Myocyte (in vitro differentiated cells): ENCODE measurements around the gene DIAPH2. TPM values are rescaled to one million over a fixed set of nuclear protein-coding genes. Genes with fewer than 3 reads are reported as not detected.
"Not testable (repeated sequence)": the region's sequence is repeated elsewhere in the genome, so short reads cannot be mapped to it uniquely, and the experiment has no call there.

Experiments
- DNase-seq: peaks from one replicate; pipeline ENCODE4 v3.0.0-alpha.2; 2012; ENCODE audit warnings: low read depth
- polyA plus RNA-seq: library from polyadenylated mRNA; unstranded; fragments of >200 nt; gene quantifications from one replicate; pipeline ENCODE4 v1.2.1, GENCODE V29; 2012; ENCODE audit warnings: missing spikeins
- total RNA-seq: library from RNA; depleted of rRNA; stranded (reverse); fragments of >200 nt; gene quantifications from 2 replicates; pipeline ENCODE4 v1.2.3, GENCODE V29; 2014

DIAPH2 gene
- total RNA-seq: 6.3 and 6.4 TPM in 2 replicates
- polyA plus RNA-seq: 1.6 TPM

DNA sequence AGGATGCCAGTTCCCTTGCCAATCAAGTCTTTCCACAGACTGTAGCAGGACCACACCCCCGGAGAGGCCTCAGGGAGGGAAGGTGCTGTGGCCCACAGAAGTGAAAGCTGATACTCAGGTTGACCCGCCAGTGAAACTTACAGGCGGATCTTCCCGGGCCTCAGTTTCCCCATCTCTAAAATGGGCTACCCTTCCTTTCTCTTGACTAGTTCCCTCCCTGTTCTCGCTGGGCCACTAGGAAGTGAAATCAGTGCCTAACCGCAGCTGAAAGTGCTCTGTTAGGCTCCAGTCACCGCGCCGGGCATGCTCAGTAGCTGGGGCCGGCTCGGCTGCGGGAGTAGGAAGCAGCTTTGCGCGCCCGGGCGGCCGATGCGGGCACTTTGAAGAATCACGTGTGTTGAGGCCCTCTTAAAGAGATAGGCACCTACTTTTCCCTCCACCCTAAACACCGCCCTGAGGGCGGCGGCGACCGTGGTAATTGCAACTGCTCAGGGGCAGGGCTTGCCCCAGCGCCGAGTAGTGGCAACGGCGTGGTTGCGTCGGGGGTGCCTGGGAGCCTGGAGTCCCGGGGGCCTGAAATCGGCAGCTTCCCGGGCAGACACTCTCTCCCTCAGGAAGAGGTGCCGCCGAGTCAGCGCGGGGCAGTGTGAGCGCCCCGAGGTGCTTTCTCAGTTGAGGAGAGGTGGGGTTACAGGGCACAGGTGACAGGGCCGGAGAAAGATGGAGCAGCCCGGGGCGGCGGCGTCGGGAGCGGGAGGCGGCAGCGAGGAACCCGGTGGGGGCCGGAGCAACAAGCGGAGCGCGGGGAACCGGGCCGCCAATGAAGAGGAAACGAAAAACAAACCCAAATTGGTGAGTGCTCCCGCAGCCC lies at the start of gene DIAPH2:
DIAPH2 (plus strand) TSS at position 504 of the 871 bp plus-strand sequence.
- peak; percentile 76 for DNase-seq

DNA sequence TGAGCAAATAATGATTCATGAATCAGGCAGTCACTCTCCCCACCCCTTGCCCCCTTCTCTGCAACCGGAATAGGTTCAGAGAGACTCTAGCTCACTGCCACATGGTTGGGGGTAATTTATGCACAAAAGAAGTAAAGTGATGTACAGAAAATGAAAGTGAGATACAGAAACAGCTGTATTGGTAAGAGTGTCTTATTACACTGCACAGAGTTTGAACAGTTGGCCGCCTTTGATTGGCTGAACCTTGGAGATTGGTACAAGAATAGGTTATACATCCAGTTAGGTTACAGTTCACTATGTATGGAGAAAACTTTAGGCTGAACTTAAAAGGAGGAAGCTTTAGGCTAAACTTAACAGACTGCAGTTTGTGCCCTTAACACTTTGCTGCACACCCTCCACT lies 34.6 kb upstream of the DIAPH2 start:
- DNase-seq: no peak

DNA sequence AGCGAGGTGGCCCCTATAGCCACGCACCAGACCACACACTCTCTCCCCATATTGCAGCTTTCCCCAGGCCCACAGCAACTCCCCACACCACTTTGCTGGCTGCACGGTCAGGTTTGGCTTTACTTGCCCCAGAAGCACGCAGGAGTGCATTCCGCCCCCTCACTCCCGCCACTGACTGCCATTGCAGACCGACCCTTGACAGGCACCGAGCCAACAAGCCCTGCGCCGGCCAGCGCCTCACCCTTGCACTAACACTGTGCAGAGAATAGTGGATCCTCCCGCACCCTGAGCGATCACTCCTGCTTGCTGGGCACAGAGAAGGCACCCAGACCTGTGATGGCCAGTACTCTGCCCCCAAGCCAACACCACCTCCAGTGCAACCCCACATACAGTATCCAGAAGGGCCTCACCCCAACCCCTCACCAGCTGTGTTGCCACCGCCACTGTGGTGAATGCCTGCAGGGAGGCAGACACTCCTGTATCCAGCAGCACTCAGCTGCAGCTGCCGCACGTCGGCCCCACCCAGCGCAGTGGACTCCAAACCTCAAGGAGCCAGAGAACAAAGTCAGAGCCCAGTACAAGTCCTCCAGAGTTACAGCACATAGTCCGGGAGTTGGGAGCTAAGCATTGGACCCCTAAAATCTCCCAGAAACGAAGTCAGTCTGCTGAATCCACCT lies 28.6 kb upstream of the DIAPH2 start:
- peak; percentile 13 for DNase-seq

DNA sequence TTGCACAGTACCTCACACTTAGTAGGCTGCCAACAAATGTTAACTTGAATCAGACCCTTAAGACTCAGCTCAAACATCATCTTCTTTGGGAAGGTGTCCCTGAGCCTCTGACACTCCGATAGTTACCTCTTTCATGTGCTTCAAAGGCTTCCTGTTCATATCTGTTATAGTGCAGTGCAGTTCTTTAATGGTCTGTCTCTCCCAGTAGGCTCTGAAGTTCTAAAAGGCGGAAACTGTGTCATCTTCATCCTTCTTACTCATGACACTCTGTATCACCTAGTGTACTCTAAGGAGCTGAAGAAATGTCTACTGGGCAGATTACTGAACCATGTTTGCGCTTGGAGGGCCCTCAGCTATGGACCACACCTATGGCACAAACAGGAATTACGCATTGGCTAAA lies 2.1 kb upstream of the DIAPH2 start:
- no peak for DNase-seq

DNA sequence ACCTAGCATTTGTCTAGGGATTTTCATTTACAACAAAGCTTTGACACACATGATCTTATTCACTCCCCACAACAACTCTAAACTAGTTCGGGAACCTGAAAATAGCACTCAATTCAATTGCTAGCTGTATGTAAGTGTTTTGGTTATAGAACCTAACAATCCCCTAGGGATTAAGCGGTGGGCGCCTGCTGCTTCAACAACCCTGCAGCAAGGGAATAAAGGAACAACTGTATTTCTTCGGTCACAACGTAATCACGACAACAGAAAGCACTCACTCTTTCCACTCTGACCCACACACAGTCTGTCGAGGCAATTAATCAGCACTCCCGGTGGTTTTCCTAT lies 674 bp upstream of the DIAPH2 start:
- no peak for DNase-seq

DNA sequence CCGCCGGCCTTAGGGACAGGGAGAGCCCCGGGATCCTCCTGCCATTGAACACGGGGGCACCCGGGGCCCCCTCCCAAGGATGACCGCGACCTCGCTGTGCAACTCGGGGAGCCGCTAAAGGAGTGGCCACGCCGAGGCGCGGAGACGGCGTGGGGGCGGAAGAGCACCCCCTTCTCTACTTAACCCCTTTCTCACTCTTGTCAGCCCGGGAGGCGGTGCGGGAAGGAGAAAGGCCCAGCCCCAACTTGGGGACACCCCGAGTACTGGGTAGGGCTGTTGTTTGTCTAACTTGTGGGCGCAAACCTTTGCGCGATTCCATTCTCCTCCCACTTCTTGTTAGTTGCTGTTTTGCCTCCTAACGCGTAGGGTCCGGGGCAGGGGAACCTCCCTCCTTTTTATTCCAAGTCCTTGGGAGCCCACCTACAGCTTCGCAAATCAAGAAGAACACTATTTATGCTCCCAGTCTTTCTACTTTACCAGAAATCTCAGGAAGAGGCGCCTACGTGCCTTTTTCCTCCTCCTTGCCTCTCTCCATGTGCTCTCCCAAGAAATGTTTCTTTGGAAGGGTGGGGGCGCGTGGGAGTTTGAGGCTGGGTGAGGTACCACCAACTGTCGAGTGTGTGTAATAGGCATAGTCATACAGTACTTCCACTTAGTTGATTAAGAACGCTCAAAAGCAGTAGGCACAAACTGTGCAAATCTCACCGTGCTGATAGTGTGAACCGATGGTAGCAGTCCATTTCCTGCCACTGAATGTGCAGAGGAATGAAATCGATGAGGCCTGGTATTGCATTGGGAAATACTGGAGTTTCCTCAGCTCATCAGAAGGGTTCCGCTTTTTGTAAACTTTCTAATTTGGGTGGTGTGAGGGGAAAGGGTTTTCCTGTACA lies 813 bp downstream of the DIAPH2 start:
- DNase-seq: peak; percentile 44

DNA sequence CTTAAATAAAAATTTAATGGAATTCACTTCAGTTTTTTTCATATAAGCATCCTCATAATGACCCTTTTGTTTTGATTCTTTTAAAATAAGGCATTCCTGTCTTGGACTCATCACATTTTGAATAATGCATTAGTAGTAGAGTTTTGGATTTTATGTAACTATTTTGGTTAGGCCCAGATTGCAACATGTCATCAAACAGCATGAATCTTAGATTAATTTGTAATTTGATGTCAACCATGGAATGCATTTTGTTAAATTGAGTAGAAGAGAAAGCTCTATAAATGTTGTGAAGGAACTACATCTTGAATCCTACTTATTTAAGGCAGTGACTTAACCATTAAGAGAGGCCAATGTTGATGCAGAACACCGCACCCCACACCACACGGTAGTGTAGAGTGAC lies 3.1 kb downstream of the DIAPH2 start:
- DNase-seq: no peak

DNA sequence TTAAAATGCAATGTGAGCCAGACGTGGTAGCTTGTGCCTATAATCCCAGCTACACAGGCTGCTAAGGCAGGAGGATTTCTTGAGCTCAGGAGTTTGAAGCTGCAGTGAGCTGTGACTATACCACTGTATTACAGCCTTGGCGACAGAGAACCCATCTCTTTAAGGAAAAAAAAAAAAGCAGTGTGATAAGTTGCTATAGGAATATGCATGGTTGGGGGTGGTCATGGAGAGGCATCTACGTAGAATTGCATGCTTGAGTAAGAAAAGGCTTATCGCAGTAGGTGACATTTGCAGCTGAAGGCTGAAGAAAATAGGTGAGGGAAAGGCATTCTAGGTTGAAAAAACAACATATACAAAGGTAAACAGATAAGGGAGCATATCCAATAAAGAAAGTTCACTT lies 4.1 kb downstream of the DIAPH2 start:
- DNase-seq: no peak

DNA sequence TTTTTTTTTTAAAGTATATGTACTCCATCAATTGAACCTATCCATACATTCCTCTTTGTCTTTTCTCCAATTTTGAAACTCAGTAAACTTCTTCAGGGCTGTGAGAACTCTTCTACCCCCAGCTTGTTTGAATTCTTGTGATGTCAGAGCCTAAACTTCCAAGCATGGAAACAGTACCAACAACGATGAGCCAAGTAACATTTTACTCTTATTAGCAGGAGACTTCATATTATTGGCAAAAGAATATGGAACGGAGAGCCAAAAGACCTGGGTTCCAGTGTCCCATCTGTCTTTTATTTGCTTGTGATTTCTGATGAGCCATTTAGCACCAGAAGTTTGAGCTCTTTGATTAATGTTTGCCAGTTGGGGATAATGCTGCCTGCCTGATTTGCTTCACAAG lies 5.3 kb downstream of the DIAPH2 start:
- DNase-seq: no peak

DNA sequence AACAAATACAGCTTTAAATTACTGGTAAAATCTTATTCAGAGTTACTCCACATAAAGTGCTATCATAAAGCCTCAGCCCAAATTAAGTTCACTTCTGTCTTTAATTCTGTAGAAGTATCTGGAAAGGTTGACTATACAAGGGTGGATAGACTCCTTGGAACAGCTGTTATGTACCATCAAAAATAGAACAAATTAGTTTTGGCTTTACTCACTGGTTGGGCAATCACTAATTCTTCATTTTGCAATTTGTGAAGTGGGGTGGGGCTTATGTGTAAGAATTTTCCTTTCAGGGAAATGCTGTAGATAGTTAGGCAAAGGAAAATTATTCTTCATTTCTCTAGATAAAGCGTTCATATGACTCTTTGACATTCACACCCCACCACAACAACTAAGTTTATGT lies 7.8 kb downstream of the DIAPH2 start:
- DNase-seq: no peak

DNA sequence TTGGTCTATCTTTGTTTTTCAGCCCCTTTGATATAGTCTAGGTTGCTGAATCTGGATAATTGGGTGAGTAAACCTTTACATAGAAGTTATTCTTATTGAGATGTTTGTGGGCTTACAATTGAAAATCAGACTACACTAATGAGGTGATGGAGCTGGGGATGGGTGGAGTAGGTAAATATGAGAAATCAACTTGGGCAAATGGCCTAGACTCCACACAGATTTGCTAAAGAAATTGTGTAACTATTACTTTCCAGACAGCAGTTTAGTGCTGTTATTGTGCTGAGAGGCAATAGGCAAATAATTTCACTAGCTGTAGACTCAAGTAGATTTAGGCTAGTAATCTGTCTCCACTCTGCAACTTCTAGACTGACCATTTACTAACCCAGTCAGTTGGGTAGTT lies 8.2 kb downstream of the DIAPH2 start:
- no peak for DNase-seq

DNA sequence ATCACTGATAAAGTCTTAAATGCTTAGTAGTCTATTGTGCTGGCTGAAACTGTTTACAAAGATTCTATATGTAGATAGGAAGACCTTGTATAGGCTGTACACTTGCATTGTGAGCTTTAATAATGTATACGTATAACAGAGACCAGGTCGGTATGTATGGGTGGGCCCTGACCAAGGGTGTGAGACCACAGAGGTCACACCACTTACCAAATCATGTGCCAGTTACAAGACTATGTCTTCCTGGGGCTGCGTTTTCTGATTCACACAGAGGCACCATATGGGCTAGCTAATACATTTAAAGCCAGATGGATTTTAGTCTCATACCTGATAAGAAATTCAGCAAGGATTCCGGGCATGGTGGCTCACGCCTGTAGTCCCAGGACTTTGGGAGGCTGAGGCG lies 8.8 kb downstream of the DIAPH2 start:
- DNase-seq: no peak

DNA sequence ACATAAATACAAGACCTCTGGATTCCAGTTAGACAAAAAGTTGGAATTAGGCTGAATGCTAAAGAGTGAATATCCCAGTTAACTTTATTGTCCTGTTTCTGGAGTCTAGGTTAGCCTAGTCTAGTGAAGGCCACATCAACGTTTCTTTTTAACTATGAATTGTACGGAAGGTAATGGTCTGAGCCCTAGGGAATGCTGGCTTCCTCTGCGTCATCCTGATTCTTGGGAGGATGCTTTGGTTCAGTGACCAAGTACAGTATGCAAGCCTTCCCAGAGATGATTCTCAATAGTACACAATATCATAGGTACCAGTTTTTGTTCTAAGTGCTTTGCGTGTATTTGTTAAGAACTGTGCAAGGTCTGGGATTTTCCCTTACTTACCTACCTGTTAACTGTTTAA lies 11.8 kb downstream of the DIAPH2 start:
- no peak for DNase-seq

DNA sequence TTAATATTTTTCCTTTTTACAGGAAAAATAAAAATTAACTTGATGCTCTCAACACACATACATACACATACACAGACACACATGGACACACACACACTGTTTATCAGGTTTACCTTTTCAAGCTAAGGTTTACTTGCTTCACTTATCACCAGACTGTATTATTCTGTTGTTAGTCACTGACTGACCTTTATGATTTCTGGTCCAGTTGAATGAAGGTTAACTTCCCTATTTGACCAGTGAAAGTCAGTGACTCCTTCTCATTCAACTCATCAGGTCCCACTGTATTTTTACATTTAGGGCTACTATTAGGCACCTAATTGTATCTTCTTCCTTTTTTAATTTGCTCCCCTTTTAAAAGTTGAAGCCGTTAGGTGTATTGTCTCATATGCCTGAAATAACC lies 16.0 kb downstream of the DIAPH2 start:
- DNase-seq: no peak

DNA sequence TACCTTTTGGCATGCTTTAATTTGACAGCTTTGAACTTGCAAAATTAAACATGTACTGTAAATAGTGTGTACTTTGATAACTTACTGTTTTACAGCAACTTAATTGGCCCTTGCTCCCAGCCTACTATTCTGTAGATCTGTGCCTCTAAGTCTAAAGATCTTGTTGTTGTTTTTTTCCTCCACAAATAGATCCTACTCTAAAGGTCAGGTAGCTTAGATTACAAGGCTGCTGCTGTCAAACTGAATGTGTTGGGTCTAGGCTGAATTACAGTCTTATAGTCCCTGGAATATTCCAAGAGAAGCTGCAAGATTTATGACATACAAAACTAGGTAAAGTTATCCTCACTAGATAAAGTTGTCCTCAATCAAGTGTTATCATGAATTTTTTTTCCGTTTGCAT lies 18.7 kb downstream of the DIAPH2 start:
- DNase-seq: no peak

DNA sequence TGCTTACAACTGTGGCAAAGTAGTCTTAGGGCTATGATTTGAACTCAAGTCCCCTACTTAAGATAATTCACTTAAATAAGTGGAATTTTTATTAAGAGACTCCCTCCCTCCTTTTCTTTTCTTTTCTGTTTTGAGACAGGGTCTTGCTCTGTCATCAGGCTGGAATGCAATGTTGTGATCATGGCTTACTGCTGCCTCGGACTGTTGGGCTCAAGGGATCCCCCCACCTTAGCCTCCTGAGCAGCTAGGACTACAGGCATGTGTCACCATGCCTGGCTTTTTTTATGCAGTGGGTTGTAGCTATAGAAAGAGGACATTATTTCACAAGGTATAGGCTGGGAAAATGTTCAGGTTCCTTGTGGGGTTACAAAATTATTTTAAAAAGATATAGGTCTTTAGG lies 19.2 kb downstream of the DIAPH2 start:
- DNase-seq: no peak

DNA sequence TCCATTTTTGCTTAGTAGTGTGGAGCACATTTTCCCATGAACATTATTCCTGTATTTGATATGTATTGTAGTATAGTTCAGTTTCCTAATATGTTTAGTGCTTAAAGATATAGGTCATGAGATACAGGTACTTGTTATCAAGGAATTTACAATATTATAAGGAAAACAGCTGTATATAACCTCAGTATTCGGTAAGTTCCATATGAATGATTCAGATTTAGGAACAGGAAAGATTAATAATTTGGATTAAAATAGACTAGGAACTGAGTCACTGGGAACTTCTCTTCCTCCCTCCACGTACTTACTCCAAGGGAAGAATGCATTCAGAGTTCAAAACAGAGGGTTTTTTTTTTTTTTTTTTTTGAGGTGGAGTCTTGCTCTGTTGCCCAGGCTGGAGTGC lies 20.0 kb downstream of the DIAPH2 start:
- DNase-seq: no peak

DNA sequence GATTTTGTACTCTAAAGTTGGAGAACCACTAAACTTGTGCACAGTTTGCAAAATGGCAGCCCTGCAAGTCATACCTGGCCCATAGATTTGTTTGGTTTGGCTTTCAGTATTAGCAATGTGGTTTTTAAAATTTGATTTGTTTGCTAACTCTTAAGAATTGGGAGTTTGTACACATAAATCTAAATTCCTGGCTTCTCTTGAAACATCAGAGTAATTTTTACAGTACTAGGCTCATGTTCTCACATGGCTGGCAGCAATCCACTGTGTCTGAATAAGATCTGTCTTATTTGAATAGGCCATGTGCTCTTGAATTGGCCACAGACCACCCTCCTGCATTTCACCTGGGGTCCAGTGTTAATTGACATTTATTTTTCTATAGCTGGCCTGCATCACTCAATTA lies 21.3 kb downstream of the DIAPH2 start:
- DNase-seq: no peak

DNA sequence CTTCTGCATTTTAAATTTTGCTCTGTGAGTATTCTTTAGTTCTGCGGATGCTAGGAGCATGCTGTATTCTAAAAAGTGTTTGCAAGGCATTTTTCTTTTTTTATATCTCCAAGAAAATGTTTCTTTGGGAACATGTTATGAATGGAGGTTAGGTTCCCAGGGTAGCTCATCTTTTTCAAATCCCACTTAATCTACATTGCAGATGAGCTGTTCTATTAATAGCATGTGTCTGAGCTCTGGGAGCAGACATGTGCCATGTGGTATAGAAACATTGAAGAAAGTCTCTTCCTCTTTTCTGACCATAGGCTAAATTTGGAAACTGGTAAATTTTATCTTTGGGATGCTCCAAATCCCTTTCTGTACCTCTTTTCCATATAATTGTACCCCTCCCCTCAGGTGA lies 23.2 kb downstream of the DIAPH2 start:
- no peak for DNase-seq

DNA sequence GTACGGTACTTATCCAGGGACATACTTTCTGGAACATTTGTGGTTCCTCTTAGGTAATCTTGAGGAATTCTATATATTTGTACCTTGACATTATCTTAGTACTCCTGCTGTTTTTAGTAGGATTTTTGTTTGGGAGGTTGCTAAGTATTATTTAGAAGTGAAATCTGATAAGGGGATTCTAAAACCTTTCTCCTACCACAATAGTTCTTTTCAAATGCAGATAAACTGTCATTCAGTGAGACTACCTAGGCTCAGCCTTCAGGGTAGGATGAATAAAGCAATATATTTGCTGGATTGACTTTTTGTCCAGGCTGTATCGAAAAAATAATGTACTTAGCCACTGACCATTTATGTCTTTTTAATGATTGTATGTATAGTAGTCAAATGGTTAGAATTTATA lies 25.4 kb downstream of the DIAPH2 start:
- DNase-seq: no peak

DNA sequence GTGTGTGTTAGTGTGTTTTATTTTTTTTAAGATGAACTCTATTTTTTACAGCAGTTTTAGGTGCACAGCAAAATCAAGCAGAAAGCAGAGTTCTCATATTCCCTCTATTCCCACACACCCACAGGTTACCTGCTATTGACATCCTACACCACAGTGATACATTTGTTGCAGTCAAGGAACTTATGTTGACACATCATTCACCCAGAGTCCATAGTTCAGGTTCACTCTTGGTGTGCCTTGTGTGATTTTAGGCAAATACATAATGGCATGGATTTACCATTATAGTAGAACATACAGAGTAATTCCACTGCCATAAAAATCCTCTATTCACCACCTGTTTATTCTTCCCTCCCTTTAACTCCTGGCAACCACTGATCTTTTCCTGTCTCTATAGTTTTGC lies 28.7 kb downstream of the DIAPH2 start:
- no peak for DNase-seq

DNA sequence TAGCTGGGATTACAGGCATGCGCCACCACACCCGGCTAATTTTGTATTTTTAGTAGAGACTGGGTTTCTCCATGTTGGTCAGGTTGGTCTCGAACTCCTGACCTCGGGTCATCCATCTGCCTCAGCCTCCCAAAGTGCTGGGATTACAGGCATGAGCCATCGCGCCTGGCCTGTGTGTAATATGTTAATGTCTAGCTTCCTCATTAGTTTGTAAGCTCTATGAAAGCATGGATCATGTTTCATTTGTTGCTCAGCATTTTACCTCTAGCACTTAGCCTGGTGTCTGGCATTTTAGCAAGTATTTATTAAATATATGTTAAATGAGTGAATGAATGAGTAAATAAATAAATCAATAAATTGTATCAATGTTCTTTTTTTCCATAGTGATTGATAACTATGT lies 29.8 kb downstream of the DIAPH2 start:
- not testable (repeated sequence) for DNase-seq
